Cerebellar nuclear complex (tissue), 1 donor: ENCODE data around the gene MAPK10.
"Not testable (repeated sequence)": the region's sequence is repeated elsewhere in the genome, so short reads cannot be mapped to it uniquely, and the experiment has no call there.

Experiments
- DNase-seq, 2 experiments: peaks; one replicate each; lab custom pipeline; 2025; lab: John Stamatoyannopoulos, UW

MAPK10 gene

DNA sequence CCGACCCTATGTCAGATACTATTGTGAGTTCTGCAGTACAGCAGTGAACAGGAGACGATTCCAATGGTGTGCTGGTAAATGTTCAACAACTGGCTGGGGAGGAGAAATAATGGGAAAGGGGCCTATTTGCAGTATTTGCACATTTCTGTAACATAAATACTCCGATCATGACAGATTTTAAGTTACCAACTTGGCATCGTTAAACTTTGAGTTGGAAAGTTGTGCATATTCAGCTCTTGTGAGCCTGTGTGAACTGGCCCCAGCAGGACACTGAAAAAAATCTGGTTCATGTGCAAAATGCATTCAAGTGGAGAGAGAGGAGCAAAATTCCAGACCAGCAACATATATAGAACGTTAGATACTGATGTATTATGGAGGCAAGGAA, 175.0 kb downstream of the MAPK10 start:
- no peak for DNase-seq

DNA sequence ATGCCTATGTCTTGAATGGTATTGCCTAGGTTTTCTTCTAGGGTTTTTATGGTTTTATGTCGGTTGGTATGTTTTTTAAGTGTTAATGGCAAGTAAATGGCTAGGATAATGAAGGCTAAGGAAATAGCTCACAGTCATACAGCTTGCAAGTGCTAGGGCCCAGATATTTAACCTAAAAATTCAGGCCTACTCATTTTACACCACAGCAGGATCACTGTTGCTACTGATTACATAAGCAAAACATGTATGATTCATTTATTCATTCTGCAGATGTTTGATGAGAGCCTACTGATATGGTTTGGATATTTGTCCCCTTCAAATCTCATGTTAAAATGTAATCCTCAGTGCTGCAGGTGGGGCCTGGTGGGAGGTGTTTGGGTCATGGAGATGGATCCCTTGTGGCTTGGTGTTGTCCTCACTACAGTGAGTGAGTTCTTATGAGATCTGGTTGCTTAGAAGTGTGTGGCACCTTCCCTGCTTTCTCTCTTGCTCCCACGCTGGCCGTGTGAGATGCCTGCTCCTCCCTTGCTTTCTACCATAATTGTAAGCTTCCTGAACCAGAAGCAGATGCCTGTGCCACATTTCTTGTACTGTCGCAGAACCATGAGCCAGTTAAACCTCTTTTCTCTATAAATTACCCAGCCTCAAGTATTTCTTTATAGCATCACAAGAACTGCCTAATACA, 175.5 kb downstream of the MAPK10 start:
- DNase-seq, result no peak

GRCh38 chr4:86181585-86181984, 178.3 kb downstream of the MAPK10 start:
- no peak for DNase-seq

DNA sequence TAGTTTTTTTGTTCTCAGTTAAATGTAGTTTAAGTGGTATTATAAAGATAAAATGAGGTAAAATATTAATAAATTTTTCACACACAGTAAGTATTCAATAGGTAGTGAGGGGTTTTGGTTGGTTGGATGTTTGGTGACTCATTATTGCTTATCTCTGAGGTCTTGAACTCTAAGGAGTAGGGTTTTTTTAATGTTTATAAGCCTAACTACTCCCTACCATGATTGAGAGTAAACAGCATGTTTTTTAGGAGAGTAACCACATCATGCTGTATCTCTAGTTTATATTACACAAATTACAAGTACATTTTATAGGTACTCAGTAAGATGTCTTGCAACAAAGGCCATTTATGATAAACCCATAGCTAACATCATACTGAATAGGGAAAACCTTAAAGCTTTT, 181.6 kb downstream of the MAPK10 start:
- DNase-seq, result no peak

- DNase-seq, result no peak
Measured at GRCh38 chr4:86174506-86174905, 185.3 kb downstream of the MAPK10 start.

GRCh38 chr4:86168335-86168734, 191.5 kb downstream of the MAPK10 start:
- DNase-seq, result not testable (repeated sequence)

DNA sequence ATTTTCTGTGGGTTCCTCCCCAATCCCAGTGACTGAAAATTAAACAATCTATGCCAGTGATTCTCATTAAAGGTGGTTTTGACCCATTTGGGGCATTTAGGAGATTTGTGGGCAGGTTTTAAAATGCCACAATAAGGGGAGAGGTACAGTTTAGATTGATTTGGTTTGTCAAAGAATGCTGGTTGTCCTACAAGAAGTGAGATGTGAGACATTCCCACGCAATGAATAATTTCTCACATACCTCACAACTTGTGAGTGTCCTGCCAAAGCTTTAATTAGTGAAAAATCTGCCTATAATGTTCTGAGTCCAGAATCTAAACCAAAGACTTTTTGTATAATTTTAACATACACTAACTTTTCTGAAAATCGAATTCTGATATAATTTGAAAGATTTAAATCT, 199.4 kb downstream of the MAPK10 start:
- no peak for DNase-seq

- no peak for DNase-seq
Measured at GRCh38 chr4:86159216-86159615, 200.6 kb downstream of the MAPK10 start.

DNA sequence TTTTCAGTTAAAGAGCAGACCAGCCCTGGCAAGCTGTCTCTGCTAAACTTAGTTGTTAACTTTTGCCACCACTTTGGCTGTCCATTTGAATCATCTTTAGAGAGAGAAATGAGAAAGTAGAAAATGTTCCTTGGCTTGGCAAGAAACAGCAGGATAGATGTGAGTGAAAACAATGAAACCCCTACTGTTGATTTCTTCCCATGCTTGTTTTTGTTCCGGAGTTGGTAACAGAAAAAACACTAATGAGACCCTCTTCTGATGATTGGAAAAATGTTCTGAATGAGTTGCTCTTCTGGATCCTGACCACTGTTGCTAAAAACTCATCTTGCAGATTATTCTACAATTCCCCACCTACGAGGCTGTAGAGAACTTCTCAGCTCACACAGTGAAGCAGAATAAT, 203.3 kb downstream of the MAPK10 start:
- no peak for DNase-seq

GRCh38 chr4:86155766-86156165, 204.1 kb downstream of the MAPK10 start:
- DNase-seq, result no peak

DNA sequence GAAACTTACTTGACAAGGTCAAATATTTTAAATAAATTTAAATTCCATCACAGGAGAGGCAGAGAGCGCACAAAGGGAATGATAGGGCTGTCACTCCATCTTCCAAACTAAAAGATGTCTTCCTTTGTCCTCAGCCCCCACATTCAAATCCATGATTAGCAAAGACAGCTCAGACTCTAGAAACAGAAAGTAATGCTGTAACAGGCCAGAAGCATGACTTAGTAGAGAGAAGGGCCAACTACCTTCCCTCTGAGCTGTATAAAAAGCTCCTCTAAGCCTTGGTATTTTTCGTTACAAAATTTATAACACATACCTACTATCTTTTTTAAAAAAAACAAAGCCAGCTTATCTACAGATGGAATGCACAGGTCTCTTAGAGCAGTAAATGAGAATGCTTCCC, 207.4 kb downstream of the MAPK10 start:
- DNase-seq, result no peak

DNA sequence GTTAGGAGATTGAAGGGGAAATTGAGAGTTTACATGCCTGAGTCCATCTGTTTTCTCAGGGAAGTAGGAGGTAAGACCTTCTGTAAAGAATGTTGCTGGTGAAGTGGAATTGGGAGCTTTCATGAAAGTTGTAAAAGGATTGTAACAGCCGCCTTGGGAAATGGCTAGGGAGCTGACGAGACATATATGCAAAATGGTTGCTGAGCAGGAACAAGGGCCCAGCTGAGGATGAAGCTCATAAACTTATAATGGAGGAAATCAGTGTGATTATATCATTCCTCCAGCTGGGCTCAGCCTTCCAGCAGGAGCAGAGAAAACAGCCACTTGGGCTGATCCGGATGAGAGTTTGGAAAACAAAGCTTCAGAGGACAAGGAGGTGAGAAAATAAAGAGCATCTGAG, 208.7 kb downstream of the MAPK10 start:
- no peak for DNase-seq

- DNase-seq, result no peak
Measured at GRCh38 chr4:86141161-86141560, 218.7 kb downstream of the MAPK10 start.

- no peak for DNase-seq
Measured at GRCh38 chr4:86132468-86132867, 227.4 kb downstream of the MAPK10 start.

GRCh38 chr4:86131456-86131855, 228.4 kb downstream of the MAPK10 start:
- no peak for DNase-seq

- no peak for DNase-seq
Measured at GRCh38 chr4:86130160-86130933, 229.5 kb downstream of the MAPK10 start.

GRCh38 chr4:86129546-86129945, 230.3 kb downstream of the MAPK10 start:
- no peak for DNase-seq

DNA sequence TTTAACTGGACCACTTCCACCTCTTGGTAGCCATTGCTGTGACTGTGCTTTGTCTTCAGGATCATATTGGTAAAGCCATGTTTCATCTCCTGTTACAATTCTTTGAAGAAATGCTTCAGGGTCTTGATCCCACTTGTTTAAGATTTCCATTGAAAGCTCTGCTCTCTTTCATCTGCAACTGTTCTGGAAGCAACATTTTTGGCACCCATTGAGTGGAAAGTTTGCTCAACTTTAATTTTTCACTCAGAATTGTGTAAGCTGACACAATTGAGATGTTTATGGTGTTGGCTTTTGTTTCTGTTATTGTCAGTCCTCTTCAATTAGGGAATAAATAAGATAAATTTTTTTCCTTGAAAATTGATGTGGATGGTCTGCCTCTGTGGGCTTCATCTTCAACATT, 237.4 kb downstream of the MAPK10 start:
- DNase-seq, result no peak

- no peak for DNase-seq
Measured at GRCh38 chr4:86118711-86119110, 241.1 kb downstream of the MAPK10 start.

DNA sequence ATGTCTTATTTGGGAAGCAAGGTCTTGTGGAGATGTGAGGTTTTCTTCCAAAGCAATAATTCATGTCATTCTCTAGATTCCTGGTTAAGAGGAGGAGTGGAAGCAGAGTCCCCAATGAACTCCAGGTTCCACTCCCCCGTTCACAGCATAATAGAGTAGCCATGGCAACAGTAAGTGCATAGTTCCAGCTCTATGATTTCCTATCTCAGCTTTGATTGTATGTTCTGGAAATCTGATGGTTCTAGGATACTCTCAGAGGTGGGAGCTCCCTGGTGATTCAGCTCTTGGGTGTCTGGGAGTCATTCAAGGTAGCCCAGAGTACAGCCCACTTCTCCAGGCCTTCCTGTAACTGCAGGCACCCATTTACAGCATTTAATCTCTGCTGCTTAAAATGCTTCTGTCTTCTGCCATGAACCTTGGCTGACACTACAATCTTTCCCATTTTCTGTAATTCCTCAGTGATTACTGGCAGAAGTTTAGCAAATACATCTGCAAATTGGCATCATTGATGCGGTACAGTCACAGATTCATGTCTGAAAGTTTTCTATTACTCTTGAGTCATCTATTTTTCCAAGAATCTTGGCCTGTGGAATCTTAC, 242.0 kb downstream of the MAPK10 start:
- no peak for DNase-seq

DNA sequence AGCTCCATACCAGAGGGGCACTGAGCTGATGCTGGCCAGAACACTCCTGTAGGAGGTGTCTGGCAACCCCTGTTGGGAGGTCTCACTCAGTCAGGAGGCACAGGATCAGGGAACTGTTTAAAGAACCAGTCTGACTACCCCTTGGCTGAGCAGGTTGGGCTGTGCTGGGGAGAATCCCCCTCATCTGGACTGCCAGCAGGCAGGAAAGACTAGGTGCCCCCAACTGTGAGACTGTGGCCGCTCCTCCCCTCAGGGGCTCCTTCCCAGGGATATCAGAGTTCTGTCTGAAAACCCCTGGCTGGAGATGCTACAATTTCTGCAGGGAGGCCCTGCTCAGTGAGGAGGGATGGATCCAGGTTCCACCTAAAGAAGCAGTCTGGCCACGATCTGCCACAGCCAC, 245.3 kb downstream of the MAPK10 start:
- no peak for DNase-seq

DNA sequence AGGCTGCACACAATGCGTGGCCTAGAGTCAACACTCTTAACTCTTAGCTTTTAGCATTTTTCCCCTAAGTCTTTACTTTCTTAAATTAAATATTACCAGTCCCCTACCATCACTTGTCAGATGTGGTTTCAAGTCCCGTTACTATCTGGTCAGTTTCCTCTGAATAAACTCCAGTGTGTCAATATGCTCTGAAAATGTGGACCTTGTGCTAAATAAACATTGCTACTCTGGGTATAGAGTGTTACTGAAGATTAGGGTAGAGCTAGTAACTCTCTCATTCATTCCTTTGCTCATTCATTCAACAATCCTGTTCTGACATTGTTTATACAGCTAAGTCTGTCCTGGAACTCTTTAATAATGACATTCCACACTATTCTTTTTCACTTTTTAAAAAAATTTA, 251.0 kb downstream of the MAPK10 start:
- DNase-seq, result no peak

- DNase-seq, result no peak
Measured at GRCh38 chr4:86108137-86108536, 251.7 kb downstream of the MAPK10 start.
